Melanocyte of skin (primary cell): Measurements from ENCODE around the gene GPR25. TPM values are rescaled to one million over a fixed set of nuclear protein-coding genes. Genes with fewer than 3 reads are reported as not detected.

Experiments used
- total RNA-seq, 2 donors: library from RNA; depleted of rRNA; stranded (reverse); fragments of >200 nt; gene quantifications; 2 replicates each; pipeline ENCODE4 v1.2.3, GENCODE V29; 2012

The GPR25 gene, protein sequence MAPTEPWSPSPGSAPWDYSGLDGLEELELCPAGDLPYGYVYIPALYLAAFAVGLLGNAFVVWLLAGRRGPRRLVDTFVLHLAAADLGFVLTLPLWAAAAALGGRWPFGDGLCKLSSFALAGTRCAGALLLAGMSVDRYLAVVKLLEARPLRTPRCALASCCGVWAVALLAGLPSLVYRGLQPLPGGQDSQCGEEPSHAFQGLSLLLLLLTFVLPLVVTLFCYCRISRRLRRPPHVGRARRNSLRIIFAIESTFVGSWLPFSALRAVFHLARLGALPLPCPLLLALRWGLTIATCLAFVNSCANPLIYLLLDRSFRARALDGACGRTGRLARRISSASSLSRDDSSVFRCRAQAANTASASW
- not detected for total RNA-seq

DNA sequence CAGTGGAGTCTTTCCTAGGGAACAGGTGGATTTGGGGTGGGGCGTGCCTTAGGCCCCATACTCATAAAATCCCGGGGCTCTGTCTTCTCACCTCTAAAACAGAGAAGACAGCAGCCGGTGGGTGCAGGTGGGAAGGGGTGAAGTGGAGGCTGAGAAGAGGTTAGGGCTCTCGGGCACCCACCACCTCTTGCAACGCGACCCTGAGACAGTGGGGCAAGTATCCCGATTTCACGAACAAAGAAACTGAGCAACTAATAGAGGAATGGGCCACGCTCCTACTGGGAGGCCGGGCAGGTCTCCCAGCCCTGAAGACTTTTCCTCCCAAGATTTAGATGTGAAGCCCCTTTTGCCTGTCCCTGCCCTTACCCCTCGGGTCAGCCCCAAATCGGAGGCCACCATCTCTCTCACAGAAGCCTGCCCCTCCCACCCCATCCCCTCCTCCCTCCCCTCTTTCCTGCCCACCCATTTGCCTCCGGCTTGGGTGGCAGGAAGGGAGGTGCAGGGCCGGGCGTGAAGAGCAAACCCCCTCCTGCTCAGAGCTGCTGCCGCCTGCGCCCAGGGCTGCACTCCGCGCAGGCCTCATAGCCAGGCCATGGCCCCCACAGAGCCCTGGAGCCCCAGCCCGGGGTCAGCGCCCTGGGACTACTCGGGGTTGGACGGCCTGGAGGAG lies at the start of gene GPR25:
Gene GPR25, plus strand, starts transcription at position 536 of the 670 bp plus-strand sequence. Its CDS starts 57 bp downstream, at position 593.

GRCh38 chr1:200894712-200895442 lies 22.1 kb downstream of the GPR25 start, which contains the start of gene INAVA:
Gene INAVA, plus strand, starts transcription at chr1:200894900. Its CDS starts 3,501 bp downstream, at chr1:200898401.

Other genes with a start within 250 kb of the GPR25 start
- gene DDX59, start 203.1 kb upstream of the GPR25 start, total RNA-seq = 10 to 100 TPM; 14.1 to 17.6 TPM
- gene CAMSAP2, start 134.1 kb upstream of the GPR25 start, total RNA-seq = 10 to 100 TPM; 25.8 to 28.0 TPM
- gene INAVA, start 21.9 kb downstream of the GPR25 start, total RNA-seq = under 1 TPM; under 0.01 to 0.33 TPM
- gene KIF21B, start 150.7 kb downstream of the GPR25 start, total RNA-seq = under 1 TPM; under 0.01 to 0.33 TPM
- not detected for gene CACNA1S, start 239.4 kb downstream of the GPR25 start, total RNA-seq